Measurements from ENCODE around the gene IL25. TPM values are rescaled to one million over a fixed set of nuclear protein-coding genes. Genes with fewer than 3 reads are reported as not detected.

IL25 gene
- total and polyA plus RNA-seq, 2 of the 13 experiments (the other 11 are each of a cell fraction or from before 2014, with no cell fraction given) = not detected

DNA sequence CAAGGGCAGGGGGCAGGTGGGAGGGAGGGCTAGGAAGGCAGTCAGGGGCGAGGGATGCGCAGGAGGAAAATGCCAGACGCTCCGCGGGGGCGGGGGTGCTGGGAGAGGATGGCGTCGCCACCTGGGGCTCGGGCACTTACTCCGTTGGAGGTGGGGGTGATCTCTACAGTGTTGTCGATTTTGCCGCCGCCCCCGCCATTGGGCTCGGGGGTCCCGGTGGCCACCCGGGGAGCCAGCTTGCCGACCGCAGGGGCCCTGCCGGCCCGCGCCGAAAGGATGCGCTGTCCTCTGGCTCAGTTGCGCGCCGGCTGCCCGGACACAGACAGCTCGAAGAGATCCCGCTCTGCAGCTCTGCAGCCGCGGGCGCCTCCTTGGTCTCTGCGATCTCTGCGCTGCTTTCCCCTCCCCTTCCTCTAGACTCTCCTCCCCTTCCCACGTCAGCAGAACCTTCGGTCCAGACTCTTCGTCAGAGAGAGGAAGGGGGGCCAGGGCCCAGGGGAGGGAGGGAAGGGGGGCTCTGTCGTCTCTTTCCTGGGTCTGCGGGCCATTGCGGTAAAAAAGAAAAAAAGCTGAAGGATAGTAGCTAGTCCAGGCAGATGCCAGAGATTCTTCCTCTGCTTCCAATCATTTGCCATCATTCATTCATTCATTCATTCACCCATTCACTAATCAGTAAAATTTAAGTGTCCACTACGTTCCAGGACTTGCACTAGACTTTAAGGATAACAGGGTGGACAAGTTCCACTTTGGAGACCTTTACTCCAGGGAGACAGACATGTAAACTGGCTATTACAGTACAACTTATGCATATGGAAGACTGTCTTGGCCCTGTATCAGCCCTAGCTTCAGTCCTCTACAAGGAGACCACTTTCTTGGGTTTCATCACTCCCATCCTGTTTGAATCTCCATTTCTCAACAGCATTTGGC, 19.8 kb upstream of the IL25 start, which contains the start of gene SLC22A17 (continued):
- TF ChIP-seq, protein P1, sequence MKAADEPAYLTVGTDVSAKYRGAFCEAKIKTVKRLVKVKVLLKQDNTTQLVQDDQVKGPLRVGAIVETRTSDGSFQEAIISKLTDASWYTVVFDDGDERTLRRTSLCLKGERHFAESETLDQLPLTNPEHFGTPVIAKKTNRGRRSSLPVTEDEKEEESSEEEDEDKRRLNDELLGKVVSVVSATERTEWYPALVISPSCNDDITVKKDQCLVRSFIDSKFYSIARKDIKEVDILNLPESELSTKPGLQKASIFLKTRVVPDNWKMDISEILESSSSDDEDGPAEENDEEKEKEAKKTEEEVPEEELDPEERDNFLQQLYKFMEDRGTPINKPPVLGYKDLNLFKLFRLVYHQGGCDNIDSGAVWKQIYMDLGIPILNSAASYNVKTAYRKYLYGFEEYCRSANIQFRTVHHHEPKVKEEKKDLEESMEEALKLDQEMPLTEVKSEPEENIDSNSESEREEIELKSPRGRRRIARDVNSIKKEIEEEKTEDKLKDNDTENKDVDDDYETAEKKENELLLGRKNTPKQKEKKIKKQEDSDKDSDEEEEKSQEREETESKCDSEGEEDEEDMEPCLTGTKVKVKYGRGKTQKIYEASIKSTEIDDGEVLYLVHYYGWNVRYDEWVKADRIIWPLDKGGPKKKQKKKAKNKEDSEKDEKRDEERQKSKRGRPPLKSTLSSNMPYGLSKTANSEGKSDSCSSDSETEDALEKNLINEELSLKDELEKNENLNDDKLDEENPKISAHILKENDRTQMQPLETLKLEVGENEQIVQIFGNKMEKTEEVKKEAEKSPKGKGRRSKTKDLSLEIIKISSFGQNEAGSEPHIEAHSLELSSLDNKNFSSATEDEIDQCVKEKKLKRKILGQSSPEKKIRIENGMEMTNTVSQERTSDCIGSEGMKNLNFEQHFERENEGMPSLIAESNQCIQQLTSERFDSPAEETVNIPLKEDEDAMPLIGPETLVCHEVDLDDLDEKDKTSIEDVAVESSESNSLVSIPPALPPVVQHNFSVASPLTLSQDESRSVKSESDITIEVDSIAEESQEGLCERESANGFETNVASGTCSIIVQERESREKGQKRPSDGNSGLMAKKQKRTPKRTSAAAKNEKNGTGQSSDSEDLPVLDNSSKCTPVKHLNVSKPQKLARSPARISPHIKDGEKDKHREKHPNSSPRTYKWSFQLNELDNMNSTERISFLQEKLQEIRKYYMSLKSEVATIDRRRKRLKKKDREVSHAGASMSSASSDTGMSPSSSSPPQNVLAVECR (CRISPR knock-in tag; IDR thresholded peaks at IDR 0.05; ENCODE audit: borderline replicate concordance) = 0 out of 2 replicates have a peak, but pooled peaks have one; percentile 39
- TF ChIP-seq REPIN1 (CRISPR knock-in tag; IDR thresholded peaks at IDR 0.05; ENCODE audit: borderline replicate concordance, low read depth) (no peak), NFE2L1 (CRISPR knock-in tag; IDR thresholded peaks at IDR 0.05; ENCODE audit: borderline replicate concordance) (0 out of 2 replicates have a peak, but pooled peaks have one; percentile 25), ZNF292 (CRISPR knock-in tag; IDR thresholded peaks at IDR 0.05; ENCODE audit: borderline replicate concordance, low read depth) (0 out of 2 replicates have a peak, but pooled peaks have one; percentile 41), ZNF563 (CRISPR knock-in tag; IDR thresholded peaks at IDR 0.05) (no peak), ZNF451 (CRISPR knock-in tag; IDR thresholded peaks at IDR 0.05) (0 out of 2 replicates have a peak, but pooled peaks have one; percentile 17), HNRNPK (IDR thresholded peaks at IDR 0.05; ENCODE audit: low read depth, low read length, poor library complexity, severe bottlenecking) (peak; percentile 75), KDM5B (CRISPR knock-in tag; IDR thresholded peaks at IDR 0.05; ENCODE audit: borderline replicate concordance) (0 out of 2 replicates have a peak, but pooled peaks have one; percentile 20), PITX1 (CRISPR knock-in tag; IDR thresholded peaks at IDR 0.05) (0 out of 2 replicates have a peak, but pooled peaks have one; percentile 19), KDM3A (CRISPR knock-in tag; IDR thresholded peaks at IDR 0.05; ENCODE audit: low read depth) (peak; percentile 58; the same call in 1 of the 2 replicates), ZNF562 (CRISPR knock-in tag; IDR thresholded peaks at IDR 0.05; ENCODE audit: borderline replicate concordance) (0 out of 2 replicates have a peak, but pooled peaks have one; percentile 25), PLRG1 (conservative IDR thresholded peaks at IDR 0.05) (no peak), ZNF75D (CRISPR knock-in tag; IDR thresholded peaks at IDR 0.05; ENCODE audit: borderline replicate concordance) (no peak), GATAD2A (CRISPR knock-in tag; IDR thresholded peaks at IDR 0.05) (no peak), POLR2G (IDR thresholded peaks at IDR 0.05; ENCODE audit: low read depth, low read length) (no peak), MZF1 (CRISPR knock-in tag; IDR thresholded peaks at IDR 0.05; ENCODE audit: borderline replicate concordance) (no peak), HNRNPLL (IDR thresholded peaks at IDR 0.05; ENCODE audit: low read depth, low read length, poor library complexity, severe bottlenecking) (peak; percentile 47), NFKBIZ (CRISPR knock-in tag; IDR thresholded peaks at IDR 0.05) (0 out of 2 replicates have a peak, but pooled peaks have one; percentile 40), KLF12 (CRISPR knock-in tag; IDR thresholded peaks at IDR 0.05; ENCODE audit: borderline replicate concordance) (no peak), ZNF205 (CRISPR knock-in tag; IDR thresholded peaks at IDR 0.05) (no peak)
- TF ChIP-seq, protein P2, sequence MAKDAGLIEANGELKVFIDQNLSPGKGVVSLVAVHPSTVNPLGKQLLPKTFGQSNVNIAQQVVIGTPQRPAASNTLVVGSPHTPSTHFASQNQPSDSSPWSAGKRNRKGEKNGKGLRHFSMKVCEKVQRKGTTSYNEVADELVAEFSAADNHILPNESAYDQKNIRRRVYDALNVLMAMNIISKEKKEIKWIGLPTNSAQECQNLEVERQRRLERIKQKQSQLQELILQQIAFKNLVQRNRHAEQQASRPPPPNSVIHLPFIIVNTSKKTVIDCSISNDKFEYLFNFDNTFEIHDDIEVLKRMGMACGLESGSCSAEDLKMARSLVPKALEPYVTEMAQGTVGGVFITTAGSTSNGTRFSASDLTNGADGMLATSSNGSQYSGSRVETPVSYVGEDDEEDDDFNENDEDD (CRISPR knock-in tag; IDR thresholded peaks at IDR 0.05; ENCODE audit: borderline replicate concordance) = 0 out of 2 replicates have a peak, but pooled peaks have one; percentile 46
- TF ChIP-seq, protein P3, sequence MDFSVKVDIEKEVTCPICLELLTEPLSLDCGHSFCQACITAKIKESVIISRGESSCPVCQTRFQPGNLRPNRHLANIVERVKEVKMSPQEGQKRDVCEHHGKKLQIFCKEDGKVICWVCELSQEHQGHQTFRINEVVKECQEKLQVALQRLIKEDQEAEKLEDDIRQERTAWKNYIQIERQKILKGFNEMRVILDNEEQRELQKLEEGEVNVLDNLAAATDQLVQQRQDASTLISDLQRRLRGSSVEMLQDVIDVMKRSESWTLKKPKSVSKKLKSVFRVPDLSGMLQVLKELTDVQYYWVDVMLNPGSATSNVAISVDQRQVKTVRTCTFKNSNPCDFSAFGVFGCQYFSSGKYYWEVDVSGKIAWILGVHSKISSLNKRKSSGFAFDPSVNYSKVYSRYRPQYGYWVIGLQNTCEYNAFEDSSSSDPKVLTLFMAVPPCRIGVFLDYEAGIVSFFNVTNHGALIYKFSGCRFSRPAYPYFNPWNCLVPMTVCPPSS (IDR thresholded peaks at IDR 0.05) = no peak

All from HepG2 (cell line).